Thoracic aorta (tissue), 2 donors: Measurements from ENCODE around the gene PPARA. TPM values are rescaled to one million over a fixed set of nuclear protein-coding genes. Genes with fewer than 3 reads are reported as not detected.

ENCODE experiments used
- ATAC-seq: fragments of 150-250 bp; one replicate; pipeline ENCODE4 v1.8.0; 2017; ENCODE audit warnings: low read depth; ENCODE audit not compliant: insufficient number of reproducible peaks, low FRiP score
- DNase-seq: peaks from one replicate; pipeline ENCODE4 v3.0.0-alpha.2; 2020; ENCODE audit warnings: low spot score
- H3K27ac ChIP-seq, 2 donors: fragments of 200-600 bp; sonication (generic); 1 replicate in 1 of 2; 2 replicates in 1 of 2; pipeline ENCODE4 v1.5.1; 2016; ENCODE audit warnings: mild to moderate bottlenecking in 2 of 2, moderate library complexity in 2 of 2
- H3K27me3 ChIP-seq: fragments of 200-600 bp; sonication (generic); replicated peaks from 2 replicates; pipeline ENCODE4 v1.6.0; 2016; ENCODE audit warnings: mild to moderate bottlenecking; ENCODE audit not compliant: insufficient read depth
- H3K36me3 ChIP-seq: fragments of 200-600 bp; sonication (generic); one replicate; pipeline ENCODE4 v1.5.1; 2016
- H3K4me1 ChIP-seq, 2 donors: fragments of 200-600 bp; sonication (generic); 1 replicate in 1 of 2; 2 replicates in 1 of 2; pipeline versions ENCODE4 v1.5.1 to v1.6.0; 2016; ENCODE audit warnings: low read depth in 2 of 2, mild to moderate bottlenecking in 1 of 2; ENCODE audit not compliant: control insufficient read depth in 1 of 2
- H3K4me3 ChIP-seq: fragments of 200-600 bp; sonication (generic); 2 replicates; pipeline ENCODE4 v1.5.1; 2016; ENCODE audit warnings: mild to moderate bottlenecking
- H3K9me3 ChIP-seq: fragments of 200-600 bp; sonication (generic); 2 replicates; pipeline ENCODE4 v1.5.1; 2016
- CTCF ChIP-seq: fragments of 200-600 bp; sonication (generic); IDR thresholded peaks from one replicate; pipeline ENCODE4 v1.5.1; 2019; ENCODE audit warnings: antibody characterized with exemption
- total RNA-seq, 2 donors: library from RNA; depleted of rRNA; stranded (reverse); fragments of >200 nt; gene quantifications; one replicate each; pipeline versions ENCODE4 v1.1.0 to v1.2.3, GENCODE V29; 2016

The PPARA gene
- total RNA-seq, 2 donors from 2014 or later = 21.9 to 67.8 TPM

- TF ChIP-seq CTCF = no peak
- no peaks in the 10 kb centered on the region for H3K9me3 ChIP-seq
- H3K4me1 ChIP-seq = peaks cover 84 to 100% of the 10 kb centered on the region in 2 donors
- H3K36me3 ChIP-seq = peaks cover 32% of the 10 kb centered on the region
- DNase-seq (no peak), ATAC-seq (no peak)
- H3K4me3 ChIP-seq = peak overlapping the region; percentile 10
- no peaks in the 10 kb centered on the region for H3K27me3 ChIP-seq
- H3K27ac ChIP-seq = peak overlapping the region; percentile 87 to 92
Measured at GRCh38 chr22:46107089-46107664, 43.1 kb upstream of the PPARA start.

GRCh38 chr22:46107753-46108563, 42.4 kb upstream of the PPARA start:
- Histone ChIP-seq H3K9me3 (no peaks in the 10 kb centered on the region), H3K4me1 (peaks cover 78 to 100% of the 10 kb centered on the region in 2 donors), H3K4me3 (no peak overlapping the region), H3K27me3 (no peaks in the 10 kb centered on the region), H3K27ac (peak overlapping the region; percentile 87 to 92), H3K36me3 (peaks cover 33% of the 10 kb centered on the region)
- no peak for TF ChIP-seq CTCF
- ATAC-seq = no peak
- no peak for DNase-seq

GRCh38 chr22:46108564-46109473, 41.5 kb upstream of the PPARA start:
- no peaks in the 10 kb centered on the region for H3K27me3 ChIP-seq
- H3K4me1 ChIP-seq = peaks cover 75 to 100% of the 10 kb centered on the region in 2 donors
- no peaks in the 10 kb centered on the region for H3K9me3 ChIP-seq
- H3K4me3 ChIP-seq = no peak overlapping the region
- peaks cover 34% of the 10 kb centered on the region for H3K36me3 ChIP-seq
- ATAC-seq (no peak), DNase-seq (no peak)
- TF ChIP-seq CTCF = no peak
- peak overlapping the region; percentile 87 to 92 for H3K27ac ChIP-seq

GRCh38 chr22:46109474-46110003, 40.8 kb upstream of the PPARA start:
- Histone ChIP-seq H3K4me3 (no peak overlapping the region), H3K36me3 (peaks cover 34% of the 10 kb centered on the region), H3K27me3 (no peaks in the 10 kb centered on the region), H3K9me3 (no peaks in the 10 kb centered on the region), H3K27ac (peak overlapping the region; percentile 87 to 92), H3K4me1 (peaks cover 69 to 100% of the 10 kb centered on the region in 2 donors)
- DNase-seq (no peak), ATAC-seq (no peak)
- no peak for TF ChIP-seq CTCF
